ENCODE data around the gene LYPD6. TPM values are rescaled to one million over a fixed set of nuclear protein-coding genes. Genes with fewer than 3 reads are reported as not detected.

LYPD6 gene
- total RNA-seq, 1 experiment from 2014 or later = 0.74 TPM

GRCh38 chr2:149468636-149469035 lies 138.2 kb downstream of the LYPD6 start:
- POLR2A ChIA-PET (ENCODE audit: unreplicated experiment) = no interaction called here
- no peaks in the 10 kb centered on the region for H3K79me2 ChIP-seq (ENCODE audit: low read depth)
- no peaks in the 10 kb centered on the region for H3K36me3 ChIP-seq (ENCODE audit: low read depth)
- BruUV-seq (replicated peaks) = no TSS peak
- intact Hi-C loops (cut with micrococcal nuclease; ENCODE audit: unreplicated experiment) = no loop called here
- H3K27ac ChIP-seq = no peak overlapping the region
- TF ChIP-seq EZH2 (IDR thresholded peaks at IDR 0.05; ENCODE audit: low read depth) (no peak), CTCF (conservative IDR thresholded peaks at IDR 0.05) (no peak)
- H3K4me2 ChIP-seq = no peak overlapping the region
- H3K9me3 ChIP-seq (ENCODE audit: insufficient read depth, low read depth) = no peaks in the 10 kb centered on the region
- no peak overlapping the region for H3K4me3 ChIP-seq
- H3K4me1 ChIP-seq (replicated peaks; ENCODE audit: insufficient read depth) = no peaks in the 10 kb centered on the region
- no peaks in the 10 kb centered on the region for H3K9me2 ChIP-seq (ENCODE audit: insufficient read depth)
- H4K20me1 ChIP-seq (ENCODE audit: insufficient read depth) = no peaks in the 10 kb centered on the region
- H3F3A ChIP-seq (ENCODE audit: insufficient read depth, low read depth) = no peaks in the 10 kb centered on the region
- H3K27me3 ChIP-seq (ENCODE audit: insufficient read depth, low read depth) = no peaks in the 10 kb centered on the region
- CTCF ChIA-PET = no interaction called here
- DNase-seq = no peak
- H2AFZ ChIP-seq = no peak overlapping the region

- intact Hi-C loops (cut with micrococcal nuclease; ENCODE audit: unreplicated experiment) = no loop called here
Measured at GRCh38 chr2:149470046-149470445, 139.7 kb downstream of the LYPD6 start.

GRCh38 chr2:149472413-149472812 lies 142.0 kb downstream of the LYPD6 start:
- no peaks in the 10 kb centered on the region for H3K4me1 ChIP-seq (replicated peaks; ENCODE audit: insufficient read depth)
- H3K9me3 ChIP-seq (ENCODE audit: insufficient read depth, low read depth) = no peaks in the 10 kb centered on the region
- ChIA-PET POLR2A (ENCODE audit: unreplicated experiment) (no interaction called here), CTCF (no interaction called here)
- no peaks in the 10 kb centered on the region for H4K20me1 ChIP-seq (ENCODE audit: insufficient read depth)
- H2AFZ ChIP-seq = no peak overlapping the region
- no peak for DNase-seq
- no peaks in the 10 kb centered on the region for H3K27me3 ChIP-seq (ENCODE audit: insufficient read depth, low read depth)
- TF ChIP-seq EZH2 (IDR thresholded peaks at IDR 0.05; ENCODE audit: low read depth) (no peak), CTCF (conservative IDR thresholded peaks at IDR 0.05) (no peak)
- intact Hi-C loops (cut with micrococcal nuclease; ENCODE audit: unreplicated experiment) = no loop called here
- H3K27ac ChIP-seq = no peak overlapping the region
- H3K4me2 ChIP-seq = no peak overlapping the region
- H3K4me3 ChIP-seq = no peak overlapping the region
- H3K36me3 ChIP-seq (ENCODE audit: low read depth) = no peaks in the 10 kb centered on the region
- H3K79me2 ChIP-seq (ENCODE audit: low read depth) = no peaks in the 10 kb centered on the region
- BruUV-seq (replicated peaks) = no TSS peak
- no peaks in the 10 kb centered on the region for H3K9me2 ChIP-seq (ENCODE audit: insufficient read depth)
- no peaks in the 10 kb centered on the region for H3F3A ChIP-seq (ENCODE audit: insufficient read depth, low read depth)

More at GRCh38 chr2:149470046-149470445, 139.7 kb downstream of the LYPD6 start:
- Histone ChIP-seq H3F3A (ENCODE audit: insufficient read depth, low read depth) (no peaks in the 10 kb centered on the region), H3K9me2 (ENCODE audit: insufficient read depth) (no peaks in the 10 kb centered on the region), H3K4me1 (replicated peaks; ENCODE audit: insufficient read depth) (no peaks in the 10 kb centered on the region), H3K27ac (no peak overlapping the region), H3K9me3 (ENCODE audit: insufficient read depth, low read depth) (no peaks in the 10 kb centered on the region), H2AFZ (no peak overlapping the region), H3K27me3 (ENCODE audit: insufficient read depth, low read depth) (no peaks in the 10 kb centered on the region), H3K4me3 (no peak overlapping the region), H3K36me3 (ENCODE audit: low read depth) (no peaks in the 10 kb centered on the region), H3K79me2 (ENCODE audit: low read depth) (no peaks in the 10 kb centered on the region), H4K20me1 (ENCODE audit: insufficient read depth) (no peaks in the 10 kb centered on the region), H3K4me2 (no peak overlapping the region)
- no TSS peak for BruUV-seq (replicated peaks)
- ChIA-PET POLR2A (ENCODE audit: unreplicated experiment) (no interaction called here), CTCF (no interaction called here)
- DNase-seq = no peak
- no peak for TF ChIP-seq CTCF (conservative IDR thresholded peaks at IDR 0.05)
- no peak for TF ChIP-seq EZH2 (IDR thresholded peaks at IDR 0.05; ENCODE audit: low read depth)

Data from PC-9 (cell line).